Urinary bladder (tissue), 4 donors: ENCODE measurements around the gene HIRA. TPM values are rescaled to one million over a fixed set of nuclear protein-coding genes. Genes with fewer than 3 reads are reported as not detected.
"Not testable (repeated sequence)": the region's sequence is repeated elsewhere in the genome, so short reads cannot be mapped to it uniquely, and the experiment has no call there.

Experiments used
- DNase-seq: peaks from one replicate; pipeline ENCODE4 v3.0.0-alpha.2; 2015; ENCODE audit errors: extremely low spot score
- H3K27ac ChIP-seq: one replicate; pipeline ENCODE4 v1.5.1; 2013; ENCODE audit warnings: low read depth, mild to moderate bottlenecking, moderate library complexity
- H3K36me3 ChIP-seq: one replicate; pipeline ENCODE4 v1.6.1; 2013; ENCODE audit warnings: mild to moderate bottlenecking, moderate library complexity; ENCODE audit not compliant: insufficient read depth
- H3K4me1 ChIP-seq: one replicate; pipeline ENCODE4 v1.6.1; 2013; ENCODE audit warnings: mild to moderate bottlenecking, moderate library complexity; ENCODE audit not compliant: insufficient read depth
- H3K4me3 ChIP-seq: one replicate; pipeline ENCODE4 v1.5.1; 2013; ENCODE audit warnings: low read depth, low read length
- WGBS: extraction: QIAGEN DNeasy Blood & Tissue Kit; methylation state at CpG from one replicate; pipeline ENCODE4 v1.1.7; 2013; 5-methylcytosine and 5-hydroxymethylcytosine counted together
- polyA plus RNA-seq: library from polyadenylated mRNA; stranded (reverse); fragments of 200-250 nt; gene quantifications from one replicate; pipeline ENCODE4 v1.2.3, GENCODE V29; 2013
- total RNA-seq: library from RNA; depleted of rRNA; stranded (reverse); fragments of >200 nt; gene quantifications from one replicate; pipeline ENCODE4 v1.2.3, GENCODE V29; 2014
- donor health status: healthy with polysubstance abuse.
- donor health status: healthy.

The HIRA gene
- total and polyA plus RNA-seq, 2 donors: 8.7 to 21.9 TPM

- no peaks in the 10 kb centered on the region for H3K4me1 ChIP-seq
- H3K36me3 ChIP-seq: no peaks in the 10 kb centered on the region
- 88% methylated on average over 7 of the region's 7 CpGs for WGBS
- no peak for DNase-seq
- no peak overlapping the region for H3K4me3 ChIP-seq
- H3K27ac ChIP-seq: no peak overlapping the region
Observed at GRCh38 chr22:19443544-19444211, 12.1 kb upstream of the HIRA start.

- Histone ChIP-seq H3K4me1 (no peaks in the 10 kb centered on the region), H3K4me3 (no peak overlapping the region), H3K27ac (no peak overlapping the region), H3K36me3 (no peaks in the 10 kb centered on the region)
- 97% methylated on average over 2 of the region's 2 CpGs for WGBS
- no peak for DNase-seq
Observed at GRCh38 chr22:19442166-19442565, 10.6 kb upstream of the HIRA start.

GRCh38 chr22:19440411-19441195 is 9.1 kb upstream of the HIRA start:
- DNase-seq: no peak
- Histone ChIP-seq H3K4me3 (no peak overlapping the region), H3K36me3 (no peaks in the 10 kb centered on the region), H3K27ac (no peak overlapping the region), H3K4me1 (no peaks in the 10 kb centered on the region)
- WGBS: 87% methylated on average over 8 of the region's 8 CpGs

GRCh38 chr22:19438298-19438697 is 6.8 kb upstream of the HIRA start:
- H3K4me1 ChIP-seq: no peaks in the 10 kb centered on the region
- H3K36me3 ChIP-seq: no peaks in the 10 kb centered on the region
- H3K27ac ChIP-seq: no peak overlapping the region
- no peak overlapping the region for H3K4me3 ChIP-seq
- WGBS: 89% methylated on average over 7 of the region's 7 CpGs
- no peak for DNase-seq

GRCh38 chr22:19436444-19437161 is 5.1 kb upstream of the HIRA start:
- 90% methylated on average over 9 of the region's 9 CpGs for WGBS

GRCh38 chr22:19434829-19435580 is 3.5 kb upstream of the HIRA start:
- 86% methylated on average over 2 of the region's 2 CpGs for WGBS
- Histone ChIP-seq H3K36me3 (no peaks in the 10 kb centered on the region), H3K27ac (no peak overlapping the region), H3K4me3 (no peak overlapping the region), H3K4me1 (no peaks in the 10 kb centered on the region)
- DNase-seq: no peak

More at GRCh38 chr22:19436444-19437161, 5.1 kb upstream of the HIRA start:
- not testable (repeated sequence) for H3K36me3 ChIP-seq, H3K27ac ChIP-seq, DNase-seq, H3K4me1 ChIP-seq, H3K4me3 ChIP-seq

- Histone ChIP-seq H3K4me3 (no peak overlapping the region), H3K4me1 (no peaks in the 10 kb centered on the region), H3K27ac (no peak overlapping the region), H3K36me3 (no peaks in the 10 kb centered on the region)
- no peak for DNase-seq
- 97% methylated on average over 7 of the region's 7 CpGs for WGBS
Observed at GRCh38 chr22:19434401-19434800, 2.9 kb upstream of the HIRA start.

- under 1% methylated on average over 74 of the region's 74 CpGs for WGBS
- peak within 1 kb of the TSS; percentile 92 for H3K27ac ChIP-seq
Observed at GRCh38 chr22:19432133-19432851, 759 bp upstream of the HIRA start, which contains the start of gene MRPL40. TSS of gene MRPL40 (plus strand) at chr22:19432545. CDS start at chr22:19432555, 10 bp downstream.

GRCh38 chr22:19430890-19431541 is 517 bp downstream of the HIRA start:
- peak overlapping the region; percentile 16 for H3K27ac ChIP-seq
- under 1% methylated on average over 53 of the region's 53 CpGs for WGBS

More at GRCh38 chr22:19432133-19432851, 759 bp upstream of the HIRA start, which contains the start of gene MRPL40:
- peak; percentile 80 for DNase-seq
- Histone ChIP-seq H3K4me1 (no peaks in the 10 kb centered on the region), H3K4me3 (peak within 1 kb of the TSS; percentile 99), H3K36me3 (no peaks in the 10 kb centered on the region)

GRCh38 chr22:19429950-19430889 is 1.3 kb downstream of the HIRA start:
- no peak overlapping the region for H3K27ac ChIP-seq
- H3K4me3 ChIP-seq: peak overlapping the region; percentile 99
- no peaks in the 10 kb centered on the region for H3K36me3 ChIP-seq
- DNase-seq: no peak
- 19% methylated on average over 12 of the region's 12 CpGs for WGBS
- no peaks in the 10 kb centered on the region for H3K4me1 ChIP-seq

More at GRCh38 chr22:19430890-19431541, 517 bp downstream of the HIRA start:
- Histone ChIP-seq H3K36me3 (no peaks in the 10 kb centered on the region), H3K4me1 (no peaks in the 10 kb centered on the region), H3K4me3 (peak overlapping the region; percentile 99)
- DNase-seq: no peak

- 86% methylated on average over 3 of the region's 3 CpGs for WGBS
- Histone ChIP-seq H3K36me3 (no peaks in the 10 kb centered on the region), H3K27ac (no peak overlapping the region), H3K4me3 (no peak overlapping the region), H3K4me1 (no peaks in the 10 kb centered on the region)
- no peak for DNase-seq
Observed at GRCh38 chr22:19424186-19424500, 7.4 kb downstream of the HIRA start.
